HG03280 (cell line): ENCODE results near the gene SOS1.
"Not testable (repeated sequence)": the region's sequence is repeated elsewhere in the genome, so short reads cannot be mapped to it uniquely, and the experiment has no call there.

Experiments used
- ATAC-seq: cut with Tn5 transposase; IDR thresholded peaks from one replicate; pipeline ENCODE4 v1.9.1; 2021; ENCODE audit warnings: mild to moderate bottlenecking, moderate library complexity; ENCODE audit not compliant: unreplicated experiment

The SOS1 gene

GRCh38 chr2:38936516-38936915 is 184.3 kb downstream of the SOS1 start:
- not testable (repeated sequence) for ATAC-seq

GRCh38 chr2:38935568-38936172 is 185.2 kb downstream of the SOS1 start:
- ATAC-seq, result no peak

GRCh38 chr2:38934742-38935141 is 186.1 kb downstream of the SOS1 start:
- ATAC-seq, result no peak

- ATAC-seq, result no peak
These were observed 187.2 kb downstream of the SOS1 start for GRCh38 chr2:38933653-38934052.

GRCh38 chr2:38932586-38932985 is 188.3 kb downstream of the SOS1 start:
- ATAC-seq, result no peak
